Ishikawa (cell line): ENCODE measurements around the gene CDX1.

Experiments
- CEBPB ChIP-seq: IDR thresholded peaks from 2 replicates; pipeline ENCODE4 v1.6.1; 2012
- CREB1 ChIP-seq: IDR thresholded peaks from 2 replicates; pipeline ENCODE4 v1.6.1; 2012; ENCODE audit warnings: low read depth
- EGR1 ChIP-seq: IDR thresholded peaks from 2 replicates; pipeline ENCODE4 v1.6.1; 2012
- EP300 ChIP-seq: IDR thresholded peaks from 2 replicates; pipeline ENCODE4 v1.6.1; 2012; ENCODE audit warnings: borderline replicate concordance
- FOXM1 ChIP-seq: IDR thresholded peaks from 2 replicates; pipeline ENCODE4 v1.6.1; 2012; ENCODE audit warnings: low read depth, borderline replicate concordance
- MAX ChIP-seq: IDR thresholded peaks from 2 replicates; pipeline ENCODE4 v1.6.1; 2012
- NFIC ChIP-seq: IDR thresholded peaks from 2 replicates; pipeline ENCODE4 v1.6.1; 2012
- RAD21 ChIP-seq: IDR thresholded peaks from 2 replicates; pipeline ENCODE4 v1.6.1; 2012; ENCODE audit warnings: low read depth
- REST ChIP-seq: IDR thresholded peaks from 2 replicates; pipeline ENCODE4 v1.6.1; 2012; ENCODE audit warnings: low read depth, mild to moderate bottlenecking
- TAF1 ChIP-seq: IDR thresholded peaks from 2 replicates; pipeline ENCODE4 v1.6.1; 2012; ENCODE audit warnings: low read depth, mild to moderate bottlenecking
- TCF12 ChIP-seq: IDR thresholded peaks from 2 replicates; pipeline ENCODE4 v1.6.1; 2012; ENCODE audit warnings: low read depth
- TEAD4 ChIP-seq: IDR thresholded peaks from 2 replicates; pipeline ENCODE4 v1.6.1; 2012
- USF1 ChIP-seq: IDR thresholded peaks from 2 replicates; pipeline ENCODE4 v1.6.1; 2012
- YY1 ChIP-seq: IDR thresholded peaks from 2 replicates; pipeline ENCODE4 v1.6.1; 2012; ENCODE audit warnings: low read depth
- ZBTB7A ChIP-seq: IDR thresholded peaks from 2 replicates; pipeline ENCODE4 v1.6.1; 2012; ENCODE audit warnings: low read depth

CDX1 gene

GRCh38 chr5:150210644-150211043, 44.1 kb downstream of the CDX1 start:
- TF ChIP-seq EGR1 (no peak), ZBTB7A (no peak), RAD21 (no peak), TCF12 (no peak), CEBPB (no peak), MAX (no peak), YY1 (no peak), TAF1 (no peak), EP300 (no peak), CREB1 (no peak), FOXM1 (no peak), REST (no peak), USF1 (no peak), NFIC (no peak)

- TF ChIP-seq NFIC, result no peak
- TF ChIP-seq EGR1, result no peak
- TF ChIP-seq TAF1, result no peak
- no peak for TF ChIP-seq FOXM1
- no peak for TF ChIP-seq CEBPB
- TF ChIP-seq TEAD4, result no peak
- no peak for TF ChIP-seq MAX
- TF ChIP-seq ZBTB7A, result no peak
- TF ChIP-seq YY1, result no peak
- TF ChIP-seq USF1, result no peak
- TF ChIP-seq RAD21, result no peak
- TF ChIP-seq TCF12, result no peak
- TF ChIP-seq REST, result no peak
Observed at GRCh38 chr5:150211156-150212030, 44.8 kb downstream of the CDX1 start.

- TF ChIP-seq CEBPB (no peak), ZBTB7A (no peak), YY1 (no peak), USF1 (no peak), RAD21 (no peak), EP300 (no peak), TAF1 (no peak), TCF12 (no peak), MAX (no peak)
Observed at GRCh38 chr5:150213530-150213929, 47.0 kb downstream of the CDX1 start.

DNA sequence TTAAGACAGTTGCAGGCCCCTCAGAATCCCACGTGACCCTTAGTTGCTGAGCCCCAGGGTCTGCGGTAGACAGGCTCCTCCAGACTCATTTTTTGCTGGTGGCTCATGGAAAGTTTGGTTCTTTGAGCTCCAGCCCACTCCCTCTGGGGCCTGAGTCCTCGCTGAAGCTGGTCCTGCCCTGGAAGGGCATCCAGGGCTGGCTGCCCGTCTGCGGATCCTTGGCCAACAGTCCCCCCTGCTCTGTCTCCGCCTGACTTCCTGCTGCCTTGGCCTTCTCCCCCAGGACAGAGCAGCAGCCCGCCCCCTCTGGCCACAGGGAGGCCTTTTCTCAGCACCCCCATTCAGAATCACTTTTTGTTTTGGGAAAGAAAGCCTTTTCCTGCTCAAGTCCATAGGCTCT, 47.7 kb downstream of the CDX1 start:
- TF ChIP-seq USF1 (no peak), TAF1 (no peak), TCF12 (no peak)
